ENCODE data around the gene CEP131.

CEP131 gene

GRCh38 chr17:81264640-81265039, 41.9 kb upstream of the CEP131 start:
- no peak for DNase-seq (ENCODE audit: extremely low read depth, insufficient read length)
- H3K36me3 ChIP-seq (ENCODE audit: control insufficient read depth, insufficient read depth, low read length) = peaks cover 43% of the 10 kb centered on the region
- no peaks in the 10 kb centered on the region for H3K27me3 ChIP-seq (replicated peaks; ENCODE audit: control insufficient read depth, insufficient read depth, low read length)
- H3K4me3 ChIP-seq (replicated peaks; ENCODE audit: low read depth, low read length) = no peak overlapping the region
- no peak for TF ChIP-seq CTCF (IDR thresholded peaks at IDR 0.05; ENCODE audit: insufficient read depth, low read length, poor library complexity, severe bottlenecking)

- no peak for DNase-seq (ENCODE audit: extremely low read depth, insufficient read length)
- H3K27me3 ChIP-seq (replicated peaks; ENCODE audit: control insufficient read depth, insufficient read depth, low read length) = no peaks in the 10 kb centered on the region
- no peak for TF ChIP-seq CTCF (IDR thresholded peaks at IDR 0.05; ENCODE audit: insufficient read depth, low read length, poor library complexity, severe bottlenecking)
- no peak overlapping the region for H3K4me3 ChIP-seq (replicated peaks; ENCODE audit: low read depth, low read length)
- H3K36me3 ChIP-seq (ENCODE audit: control insufficient read depth, insufficient read depth, low read length) = peaks cover 51% of the 10 kb centered on the region
These were observed 40.8 kb upstream of the CEP131 start for GRCh38 chr17:81263371-81264181.

- no peak for TF ChIP-seq CTCF (IDR thresholded peaks at IDR 0.05; ENCODE audit: insufficient read depth, low read length, poor library complexity, severe bottlenecking)
- Histone ChIP-seq H3K4me3 (replicated peaks; ENCODE audit: low read depth, low read length) (no peak overlapping the region), H3K36me3 (ENCODE audit: control insufficient read depth, insufficient read depth, low read length) (peaks cover 54% of the 10 kb centered on the region), H3K27me3 (replicated peaks; ENCODE audit: control insufficient read depth, insufficient read depth, low read length) (no peaks in the 10 kb centered on the region)
- no peak for DNase-seq (ENCODE audit: extremely low read depth, insufficient read length)
These were observed 39.0 kb upstream of the CEP131 start for GRCh38 chr17:81261582-81262336.

GRCh38 chr17:81261096-81261495, 38.3 kb upstream of the CEP131 start:
- peaks cover 58% of the 10 kb centered on the region for H3K36me3 ChIP-seq (ENCODE audit: control insufficient read depth, insufficient read depth, low read length)
- no peak for TF ChIP-seq CTCF (IDR thresholded peaks at IDR 0.05; ENCODE audit: insufficient read depth, low read length, poor library complexity, severe bottlenecking)
- no peak for DNase-seq (ENCODE audit: extremely low read depth, insufficient read length)
- H3K4me3 ChIP-seq (replicated peaks; ENCODE audit: low read depth, low read length) = no peak overlapping the region
- no peaks in the 10 kb centered on the region for H3K27me3 ChIP-seq (replicated peaks; ENCODE audit: control insufficient read depth, insufficient read depth, low read length)

GRCh38 chr17:81260641-81261040, 37.9 kb upstream of the CEP131 start:
- no peak overlapping the region for H3K4me3 ChIP-seq (replicated peaks; ENCODE audit: low read depth, low read length)
- H3K27me3 ChIP-seq (replicated peaks; ENCODE audit: control insufficient read depth, insufficient read depth, low read length) = no peaks in the 10 kb centered on the region
- no peak for TF ChIP-seq CTCF (IDR thresholded peaks at IDR 0.05; ENCODE audit: insufficient read depth, low read length, poor library complexity, severe bottlenecking)
- peaks cover 55% of the 10 kb centered on the region for H3K36me3 ChIP-seq (ENCODE audit: control insufficient read depth, insufficient read depth, low read length)
- DNase-seq (ENCODE audit: extremely low read depth, insufficient read length) = no peak

Measured in GM06990 (cell line).